Measurements from ENCODE around the gene PBX3.

GRCh38 chr9:125985142-125985997 lies 238.2 kb downstream of the PBX3 start:
- TF ChIP-seq BCL3 (IDR thresholded peaks at IDR 0.05; ENCODE audit: borderline replicate concordance, insufficient read depth, low read depth, low read length, poor library complexity, severe bottlenecking) (no peak), NFIC (IDR thresholded peaks at IDR 0.05; ENCODE audit: low read depth, low read length) (no peak), MXI1 (IDR thresholded peaks at IDR 0.05; ENCODE audit: low read depth, low read length) (no peak), CTCF (IDR thresholded peaks at IDR 0.05 in 2 of 3, conservative IDR thresholded peaks at IDR 0.05 in 1 of 3; ENCODE audit: control insufficient read depth in 2 of 3, extremely low read depth in 1 of 3, insufficient read depth in 1 of 3, low read depth in 3 of 3, low read length in 3 of 3) (no peak), ZBED1 (IDR thresholded peaks at IDR 0.05; ENCODE audit: borderline replicate concordance) (no peak), JUND (IDR thresholded peaks at IDR 0.05; ENCODE audit: low read depth, low read length) (no peak), BCL11A (IDR thresholded peaks at IDR 0.05; ENCODE audit: low read depth, low read length) (no peak), POLR2A (IDR thresholded peaks at IDR 0.05; ENCODE audit: low read depth, low read length) (no peak), POLR2AphosphoS2 (IDR thresholded peaks at IDR 0.05; ENCODE audit: low read depth, low read length) (no peak)
